Inflammatory macrophage treated with lipopolysaccharide for 1 hour (primary cell): ENCODE data around the gene ZBTB47.

ENCODE experiments used
- DNase-seq, 2 donors: peaks; one replicate each; pipeline ENCODE4 v3.0.0-alpha.2; 2020 to 2022

Gene ZBTB47

DNA sequence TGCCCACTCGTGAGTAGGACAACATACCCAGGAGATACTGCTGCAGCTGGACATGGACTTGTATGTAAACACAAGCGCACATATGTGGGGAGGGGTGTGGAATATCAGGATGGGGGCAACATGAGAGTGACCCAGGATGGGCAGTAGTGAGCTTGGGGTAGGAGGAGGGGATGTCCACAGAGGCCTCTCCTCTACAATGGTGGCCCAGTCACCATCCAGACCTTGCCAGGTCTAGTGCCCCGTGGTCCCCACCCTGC, 266 bp upstream of the ZBTB47 start:
- no peak for DNase-seq

DNA sequence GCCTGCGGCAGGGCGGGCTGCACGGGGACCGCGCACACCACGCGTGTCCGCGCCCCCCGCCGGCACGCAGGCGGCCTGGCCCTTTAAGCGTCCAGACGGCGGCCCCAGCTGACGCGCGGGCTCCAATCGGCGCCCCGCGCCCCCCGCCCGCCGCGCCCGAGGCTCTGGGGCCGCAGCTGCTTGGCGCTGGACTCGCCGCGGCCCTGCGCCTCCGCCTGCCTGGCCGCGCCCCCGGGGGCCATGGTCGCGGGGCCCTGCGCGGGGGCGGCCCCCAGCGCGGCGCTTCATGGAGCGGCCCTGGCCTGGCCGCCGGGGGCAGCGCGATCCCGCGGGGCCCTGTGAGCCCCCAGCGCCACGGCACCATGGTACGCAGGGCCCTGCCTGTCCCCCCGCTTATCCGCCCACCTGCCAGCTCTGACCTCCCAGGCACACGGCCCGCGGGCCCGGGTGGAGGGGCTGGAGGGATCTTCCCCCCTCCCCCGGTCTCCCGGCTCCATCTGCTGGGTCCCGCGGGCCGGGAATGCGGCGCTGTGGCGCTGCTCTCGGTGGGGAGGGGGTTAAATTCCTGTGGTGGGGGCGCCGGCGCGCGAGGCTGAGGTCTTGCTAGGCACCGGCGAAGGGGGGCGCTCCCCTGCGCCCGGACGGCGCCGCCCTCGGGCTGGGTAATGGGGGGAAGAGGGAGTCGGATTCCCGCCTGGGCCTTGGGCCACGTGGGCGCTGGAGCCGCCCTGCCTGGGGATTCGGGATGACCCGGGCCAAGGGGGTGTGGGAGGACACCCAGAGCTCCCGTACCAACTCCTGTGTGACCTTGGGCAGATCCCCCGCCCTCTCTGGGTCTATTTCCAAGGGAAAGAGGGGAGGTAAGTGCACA, 1.1 kb downstream of the ZBTB47 start:
- peak; percentile 19 to 24 for DNase-seq

DNA sequence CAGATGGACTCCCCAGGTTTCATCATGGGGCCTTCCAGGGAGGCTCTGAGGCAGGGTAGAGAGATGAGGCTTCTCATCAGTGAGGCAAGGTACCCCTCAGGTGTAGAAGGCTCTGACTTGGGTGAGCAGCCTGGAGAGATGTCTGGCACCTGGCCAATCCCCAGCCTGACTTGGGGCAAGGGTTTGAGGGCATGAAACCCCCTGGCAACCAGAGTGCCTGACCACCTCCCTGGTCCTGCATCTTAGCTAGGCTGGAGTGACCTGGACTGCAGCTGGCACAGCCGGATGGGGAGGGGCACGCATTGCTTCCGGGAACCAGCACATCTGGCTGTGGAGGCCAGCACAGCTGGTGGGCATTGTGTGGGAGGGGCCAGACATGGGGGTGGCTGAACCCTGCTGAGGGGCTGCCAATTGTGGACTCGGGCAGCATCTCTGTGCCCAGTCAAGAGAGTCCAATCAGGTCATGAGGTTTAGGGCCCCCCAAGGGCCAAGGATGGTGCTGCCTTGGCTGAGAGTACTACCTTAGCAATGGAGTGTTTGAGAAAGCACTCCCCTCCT, 1.9 kb downstream of the ZBTB47 start:
- DNase-seq, result no peak

GRCh38 chr3:42655980-42656679, 2.6 kb downstream of the ZBTB47 start:
- no peak for DNase-seq

GRCh38 chr3:42656680-42657610, 3.4 kb downstream of the ZBTB47 start:
- no peak for DNase-seq

- DNase-seq, result no peak
Measured at GRCh38 chr3:42657675-42658074, 4.2 kb downstream of the ZBTB47 start.

DNA sequence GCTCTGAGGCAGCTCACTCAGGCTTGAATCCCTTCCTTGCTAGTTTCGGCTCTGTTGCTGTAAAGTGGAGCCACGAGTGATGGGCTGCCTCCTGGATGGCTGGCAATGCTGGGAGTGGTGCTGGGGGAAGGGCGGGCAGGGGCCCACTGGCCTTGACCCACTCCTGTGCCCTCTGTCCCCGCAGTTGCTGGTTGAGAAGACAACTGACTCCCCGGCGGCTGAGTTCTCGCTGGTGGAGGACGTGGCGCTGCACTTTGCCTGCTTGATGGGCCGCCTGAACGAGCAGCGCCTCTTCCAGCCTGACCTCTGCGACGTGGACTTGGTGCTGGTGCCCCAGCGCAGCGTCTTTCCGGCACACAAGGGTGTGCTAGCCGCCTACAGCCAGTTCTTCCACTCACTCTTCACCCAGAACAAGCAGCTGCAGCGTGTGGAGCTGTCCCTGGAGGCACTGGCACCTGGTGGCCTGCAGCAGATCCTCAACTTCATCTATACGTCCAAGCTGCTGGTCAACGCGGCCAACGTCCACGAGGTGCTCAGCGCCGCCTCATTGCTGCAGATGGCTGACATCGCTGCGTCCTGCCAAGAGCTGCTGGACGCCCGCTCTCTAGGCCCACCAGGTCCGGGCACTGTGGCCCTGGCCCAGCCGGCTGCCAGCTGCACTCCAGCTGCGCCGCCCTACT, 4.7 kb downstream of the ZBTB47 start:
- DNase-seq, result no peak

GRCh38 chr3:42658771-42659390, 5.4 kb downstream of the ZBTB47 start:
- no peak for DNase-seq

DNA sequence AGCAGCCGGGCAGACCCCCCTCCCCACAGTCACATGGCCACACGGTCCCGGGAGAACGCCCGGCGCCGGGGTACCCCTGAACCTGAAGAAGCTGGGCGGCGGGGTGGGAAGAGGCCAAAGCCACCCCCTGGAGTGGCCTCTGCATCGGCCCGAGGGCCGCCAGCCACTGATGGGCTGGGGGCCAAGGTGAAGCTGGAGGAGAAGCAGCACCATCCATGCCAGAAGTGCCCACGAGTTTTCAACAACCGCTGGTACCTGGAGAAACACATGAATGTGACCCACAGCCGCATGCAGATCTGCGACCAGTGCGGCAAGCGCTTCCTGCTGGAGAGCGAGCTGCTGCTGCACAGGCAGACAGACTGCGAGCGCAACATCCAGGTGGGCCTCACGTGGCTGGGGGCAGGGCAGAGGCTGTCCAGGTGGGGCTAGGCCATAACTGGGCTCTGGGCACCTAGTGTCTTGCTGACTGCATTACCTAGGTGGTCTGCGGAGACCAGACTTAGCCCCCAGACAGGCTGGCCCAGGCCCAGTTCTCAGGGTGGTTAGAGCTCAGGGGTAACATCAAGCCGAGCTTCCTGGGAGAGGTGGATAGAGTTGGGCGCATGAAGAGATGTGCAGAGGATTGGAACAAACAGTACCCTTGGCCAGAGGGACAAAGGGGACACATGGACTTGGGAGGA, 6.1 kb downstream of the ZBTB47 start:
- no peak for DNase-seq

- no peak for DNase-seq
Measured at GRCh38 chr3:42660131-42660715, 6.7 kb downstream of the ZBTB47 start.

DNA sequence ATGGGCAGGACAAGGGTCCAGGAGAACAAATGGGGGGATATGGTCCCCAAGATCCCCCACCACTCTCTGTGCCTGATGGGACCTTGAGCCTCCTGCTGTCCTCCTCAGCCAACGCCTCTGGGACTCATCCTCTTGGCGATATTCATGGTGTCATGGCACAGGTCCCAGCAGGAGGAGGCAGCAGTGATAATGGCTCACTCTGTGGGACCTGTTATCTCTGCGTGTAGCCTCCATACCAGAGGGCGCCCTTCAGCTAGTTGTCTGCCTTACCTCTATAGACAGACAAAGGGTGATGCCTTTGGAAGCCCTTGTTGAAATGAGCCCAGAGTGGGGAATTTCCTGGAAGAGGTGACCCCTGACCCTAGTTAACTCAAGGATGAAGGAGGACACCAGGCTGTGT, 7.4 kb downstream of the ZBTB47 start:
- DNase-seq, result no peak

DNA sequence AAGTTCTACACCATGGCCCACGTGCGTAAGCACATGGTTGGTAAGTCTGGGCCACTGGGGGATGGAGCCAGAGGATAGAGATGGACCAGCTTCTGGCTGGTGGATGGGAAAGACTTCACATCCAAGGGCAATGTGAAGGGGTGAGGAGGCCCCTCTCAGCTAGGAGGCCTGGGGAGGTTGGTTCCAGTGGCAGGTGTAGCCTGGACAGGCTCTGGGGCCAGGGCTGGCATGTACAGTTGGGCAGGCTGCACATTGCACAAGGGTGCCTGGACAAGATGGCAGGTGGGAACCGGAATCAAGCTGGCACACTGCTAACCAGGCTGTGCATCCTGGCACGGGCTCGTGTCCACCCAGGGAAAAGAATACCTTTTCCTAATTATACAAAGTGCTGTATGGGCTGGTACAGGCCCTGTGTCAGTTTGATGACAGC, 8.1 kb downstream of the ZBTB47 start:
- DNase-seq, result no peak

DNA sequence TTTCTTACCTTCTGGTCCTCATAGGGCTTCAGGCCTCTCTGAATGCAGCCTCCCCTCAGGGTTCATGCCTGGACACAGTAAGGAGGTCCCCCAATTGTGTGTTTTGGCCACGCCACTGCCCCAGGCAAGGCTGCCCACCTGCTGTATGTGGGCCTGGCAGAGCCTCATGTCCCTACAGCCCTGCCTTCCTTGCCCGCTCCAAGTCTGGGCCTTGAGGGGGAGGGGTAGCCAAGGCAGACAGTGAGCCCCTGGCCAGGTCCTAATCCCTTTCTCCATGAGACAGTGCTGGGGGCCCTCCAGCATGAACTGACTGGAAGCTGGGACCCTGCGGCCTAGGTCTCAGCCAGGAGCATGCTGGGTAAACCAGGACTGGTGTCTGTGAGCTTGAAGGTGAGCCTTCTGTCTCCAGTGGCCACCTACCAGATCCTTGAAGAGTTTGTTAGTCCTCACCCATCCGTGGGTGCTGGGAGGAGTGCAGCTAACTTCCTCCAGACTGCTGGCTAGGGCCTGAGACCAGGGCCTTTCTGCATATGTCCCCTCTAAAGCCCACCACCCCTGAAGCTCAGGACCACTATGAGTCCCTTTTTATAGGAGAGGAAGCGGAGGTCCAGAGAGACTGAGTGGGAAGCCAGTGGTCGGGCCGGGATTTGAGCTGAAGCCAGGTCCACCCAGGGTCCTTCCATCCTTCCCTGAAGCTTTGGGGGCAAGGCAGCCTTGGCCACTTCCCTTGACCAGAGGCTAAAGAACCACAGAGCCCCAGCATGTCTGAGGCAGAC, 8.7 kb downstream of the ZBTB47 start:
- no peak for DNase-seq

DNA sequence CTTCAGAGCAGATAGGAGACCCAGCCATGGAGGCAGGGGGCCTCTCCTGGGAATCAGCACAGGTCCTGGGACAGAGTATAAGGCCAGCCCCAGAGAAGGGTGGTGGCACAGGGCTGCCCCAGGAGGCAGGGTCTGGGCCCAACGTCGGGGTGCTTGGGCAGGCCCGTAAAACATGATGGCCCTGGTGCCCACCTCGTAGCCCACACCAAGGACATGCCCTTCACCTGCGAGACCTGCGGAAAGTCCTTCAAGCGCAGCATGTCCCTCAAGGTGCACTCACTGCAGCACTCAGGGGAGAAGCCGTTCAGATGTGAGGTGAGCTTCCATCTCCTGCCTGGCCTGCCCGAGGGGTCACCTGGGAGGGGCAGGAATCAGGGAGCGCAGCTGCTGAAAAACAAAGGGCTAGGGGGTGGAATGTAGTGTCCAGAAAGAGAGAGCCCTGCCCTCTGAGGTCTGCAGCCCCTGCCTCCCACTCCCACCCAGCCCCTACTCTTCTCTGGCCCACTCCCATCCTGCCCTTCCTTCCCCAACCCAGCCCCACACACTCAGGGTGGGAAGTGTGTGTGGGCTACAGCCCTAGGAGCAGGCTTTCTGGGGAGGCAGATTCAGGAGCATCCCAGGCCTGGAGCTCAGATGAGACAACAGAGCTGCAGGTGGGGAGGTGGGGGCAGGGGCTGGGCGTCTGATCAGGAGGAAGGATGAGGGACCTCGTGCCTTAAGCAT, 9.5 kb downstream of the ZBTB47 start:
- DNase-seq, result no peak

GRCh38 chr3:42663581-42664437, 10.3 kb downstream of the ZBTB47 start:
- no peak for DNase-seq

GRCh38 chr3:42664438-42664803, 10.9 kb downstream of the ZBTB47 start:
- DNase-seq, result no peak

- no peak for DNase-seq
Measured at GRCh38 chr3:42665050-42665878, 11.8 kb downstream of the ZBTB47 start.

GRCh38 chr3:42666022-42666421, 12.5 kb downstream of the ZBTB47 start:
- no peak for DNase-seq
